SK-N-SH (cell line): ENCODE results near the gene ZNF804A. TPM values are rescaled to one million over a fixed set of nuclear protein-coding genes. Genes with fewer than 3 reads are reported as not detected.

Experiments used
- CTCF ChIA-PET: fragments of 300-600, 350-600 bp; formaldehyde crosslinking; extraction: SDS; loops from one replicate; lab custom pipeline; 2021; lab: Yijun Ruan, JAX
- POLR2A ChIA-PET: fragments of 350-600 bp; sonication (Branson Sonifier 250); formaldehyde crosslinking; extraction: SDS; loops from one replicate; lab custom pipeline; 2020; ENCODE audit warnings: antibody characterized with exemption, inconsistent platforms; lab: Yijun Ruan, JAX
- DNase-seq: peaks from one replicate; pipeline ENCODE4 v3.0.0; 2012
- H2AFZ ChIP-seq: fragments of 200-600 bp; sonication (generic); 2 replicates; pipeline ENCODE4 v1.8.1; 2016; ENCODE audit warnings: antibody characterized with exemption, mild to moderate bottlenecking, low read depth
- H3F3A ChIP-seq: fragments of 200-600 bp; sonication (generic); replicated peaks from 2 replicates; pipeline ENCODE3; 2016; ENCODE audit warnings: antibody characterized with exemption, mild to moderate bottlenecking; ENCODE audit not compliant: insufficient read depth
- H3K27ac ChIP-seq, 2 experiments: fragments of 200-500 bp in 1 of 2; fragments of 200-600 bp in 1 of 2; sonication (Bioruptor generic) in 1 of 2; sonication (generic), shearing (Covaris generic) in 1 of 2; 2 replicates each; pipeline versions ENCODE4 v1.5.1 to v1.6.1; 2014 to 2016; ENCODE audit warnings: low read depth in 2 of 2, inconsistent platforms in 1 of 2, low read length in 1 of 2, mild to moderate bottlenecking in 1 of 2, mixed read lengths in 1 of 2
- H3K27me3 ChIP-seq: fragments of 200-600 bp; sonication (generic), shearing (Covaris generic); 2 replicates; pipeline ENCODE4 v1.6.1; 2016; ENCODE audit warnings: mixed run types; ENCODE audit not compliant: insufficient read depth
- H3K36me3 ChIP-seq, 2 experiments: fragments of 200-500 bp in 1 of 2; fragments of 200-600 bp in 1 of 2; sonication (Bioruptor generic) in 1 of 2; sonication (generic) in 1 of 2; replicated peaks in 1 of 2; 2 replicates each; pipeline versions ENCODE3 to v1.5.1; 2014 to 2016; ENCODE audit warnings: low read length in 1 of 2, mild to moderate bottlenecking in 1 of 2; ENCODE audit not compliant: insufficient read depth in 2 of 2, control insufficient read depth in 1 of 2
- H3K4me1 ChIP-seq, 2 experiments: fragments of 200-500 bp in 1 of 2; fragments of 200-600 bp in 1 of 2; sonication (Bioruptor generic) in 1 of 2; sonication (generic), shearing (Covaris generic) in 1 of 2; 2 replicates each; pipeline versions ENCODE4 v1.5.1 to v1.6.1; 2014 to 2016; ENCODE audit warnings: low read depth in 1 of 2, low read length in 1 of 2, mixed run types in 1 of 2; ENCODE audit not compliant: insufficient read depth in 2 of 2, control insufficient read depth in 1 of 2
- H3K4me2 ChIP-seq: fragments of 200-600 bp; sonication (generic), shearing (Covaris generic); 2 replicates; pipeline ENCODE4 v1.6.1; 2017; ENCODE audit warnings: mixed run types
- H3K4me3 ChIP-seq, 2 experiments: fragments of 200-500 bp in 1 of 2; fragments of 200-600 bp in 1 of 2; sonication (Bioruptor generic) in 1 of 2; sonication (generic), shearing (Covaris generic) in 1 of 2; 2 replicates each; pipeline versions ENCODE4 v1.5.1 to v1.8.1; 2014 to 2016; ENCODE audit warnings: low read depth in 2 of 2, inconsistent platforms in 1 of 2, low read length in 1 of 2, mild to moderate bottlenecking in 1 of 2, mixed read lengths in 1 of 2, moderate library complexity in 1 of 2
- H3K79me2 ChIP-seq: fragments of 200-600 bp; sonication (generic); 2 replicates; pipeline ENCODE4 v1.8.1; 2017; ENCODE audit warnings: mild to moderate bottlenecking; ENCODE audit not compliant: insufficient read depth
- H3K9ac ChIP-seq: fragments of 200-600 bp; sonication (generic); 2 replicates; pipeline ENCODE4 v1.6.1; 2017; ENCODE audit warnings: mixed run types
- H3K9me2 ChIP-seq: fragments of 200-600 bp; sonication (generic); 2 replicates; pipeline ENCODE4 v1.6.1; 2017; ENCODE audit warnings: mixed run types
- H3K9me3 ChIP-seq: fragments of 200-600 bp; sonication (generic); 2 replicates; pipeline ENCODE4 v1.6.1; 2017; ENCODE audit warnings: mixed run types, mild to moderate bottlenecking, moderate library complexity
- H4K20me1 ChIP-seq: fragments of 200-600 bp; sonication (generic); 2 replicates; pipeline ENCODE4 v1.6.1; 2017; ENCODE audit warnings: mild to moderate bottlenecking, mixed run types; ENCODE audit not compliant: insufficient read depth
- CTCF ChIP-seq: fragments of 200-600 bp; sonication (generic); IDR thresholded peaks from 2 replicates; pipeline ENCODE4 v1.6.1; 2017; ENCODE audit warnings: antibody characterized with exemption, mild to moderate bottlenecking, moderate library complexity
- EP300 ChIP-seq, 2 experiments: IDR thresholded peaks; 2 replicates each; pipeline versions ENCODE4 v1.4.0 to v1.6.1; 2012; ENCODE audit warnings: borderline replicate concordance in 1 of 2, low read depth in 1 of 2, low read length in 1 of 2
- GABPA ChIP-seq: IDR thresholded peaks from 2 replicates; pipeline ENCODE4 v1.4.0; 2012; ENCODE audit warnings: low read depth, mild to moderate bottlenecking
- IRF3 ChIP-seq: fragments of 150-350 bp; IDR thresholded peaks from 2 replicates; pipeline ENCODE4 v1.6.1; 2016; ENCODE audit warnings: mild to moderate bottlenecking, low read depth, low read length
- JUND ChIP-seq: IDR thresholded peaks from 2 replicates; pipeline ENCODE4 v1.4.0; 2012
- MEF2A ChIP-seq: IDR thresholded peaks from 2 replicates; pipeline ENCODE4 v1.4.0; 2012; ENCODE audit warnings: low read depth, borderline replicate concordance
- MXI1 ChIP-seq: IDR thresholded peaks from 2 replicates; pipeline ENCODE4 v1.6.1; 2012; ENCODE audit warnings: mild to moderate bottlenecking, low read depth, low read length, improper control_type of control experiment
- POLR2AphosphoS5 ChIP-seq: IDR thresholded peaks from 2 replicates; pipeline ENCODE4 v1.6.1; 2012; ENCODE audit warnings: low read depth, low read length
- RFX5 ChIP-seq: IDR thresholded peaks from 2 replicates; pipeline ENCODE4 v1.6.1; 2012; ENCODE audit warnings: mild to moderate bottlenecking, improper control_type of control experiment, low read length
- RXRA ChIP-seq: IDR thresholded peaks from 2 replicates; pipeline ENCODE4 v1.4.0; 2012; ENCODE audit warnings: low read depth, mild to moderate bottlenecking, borderline replicate concordance
- SIN3A ChIP-seq: IDR thresholded peaks from 2 replicates; pipeline ENCODE4 v1.6.1; 2012; ENCODE audit warnings: low read depth, mild to moderate bottlenecking, low read length, moderate library complexity, borderline replicate concordance
- SMC3 ChIP-seq: IDR thresholded peaks from 2 replicates; pipeline ENCODE4 v1.6.1; 2012; ENCODE audit warnings: low read depth, low read length, improper control_type of control experiment
- TEAD4 ChIP-seq: IDR thresholded peaks from 2 replicates; pipeline ENCODE4 v1.4.0; 2012; ENCODE audit warnings: mild to moderate bottlenecking, borderline replicate concordance; ENCODE audit not compliant: insufficient read depth
- ZBTB33 ChIP-seq: IDR thresholded peaks from 2 replicates; pipeline ENCODE4 v1.4.0; 2012; ENCODE audit warnings: low read depth, borderline replicate concordance
- WGBS: methylation state at CpG from one replicate; pipeline ENCODE4 v1.1.6; 2017; ENCODE audit warnings: low lambda C conversion rate; 5-methylcytosine and 5-hydroxymethylcytosine counted together
- polyA plus RNA-seq, 3 experiments: library from polyadenylated mRNA; depleted of rRNA; stranded (reverse); fragments of >200 nt; gene quantifications; 2 replicates each; pipeline ENCODE4 v1.2.3, GENCODE V29; 2012
- TF ChIP-seq, protein P1 (sequence below): fragments of 150-350 bp; IDR thresholded peaks from 2 replicates; pipeline ENCODE4 v1.6.1; 2017; ENCODE audit warnings: antibody characterized with exemption, low read length, low read depth, borderline replicate concordance
- TF ChIP-seq, protein P2 (sequence below): IDR thresholded peaks from 2 replicates; pipeline ENCODE4 v1.4.0; 2012; ENCODE audit warnings: low read depth
- TF ChIP-seq, protein P3 (sequence below): IDR thresholded peaks from 2 replicates; pipeline ENCODE4 v1.6.1; 2012; ENCODE audit warnings: mild to moderate bottlenecking, low read depth, low read length, moderate library complexity

ZNF804A gene
- polyA plus RNA-seq, 1 of the 3 experiments (the other 2 are of a cell fraction): 0.02 TPM

DNA sequence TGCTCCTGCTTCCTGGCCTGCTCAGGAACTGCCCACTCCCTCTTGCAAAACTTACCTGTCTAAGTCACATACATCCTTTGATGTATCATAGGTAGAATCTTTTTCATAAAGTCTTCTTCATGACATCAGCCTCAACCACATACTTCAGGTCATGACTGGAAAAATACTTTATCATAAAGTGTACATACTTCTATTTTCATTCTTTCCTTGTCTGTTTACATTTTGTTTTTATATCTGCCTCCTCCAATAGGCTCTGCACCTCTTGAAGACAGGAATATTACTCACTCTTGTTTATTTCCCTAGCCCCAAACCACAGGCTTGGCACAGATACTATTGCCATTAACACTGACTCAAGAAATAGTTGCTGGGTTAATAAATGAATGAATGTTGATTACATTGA lies 43.6 kb upstream of the ZNF804A start:
- ChIA-PET CTCF (no interaction called here), POLR2A (no interaction called here)
- DNase-seq: no peak
- Histone ChIP-seq H4K20me1 (no peaks in the 10 kb centered on the region), H3K27me3 (no peaks in the 10 kb centered on the region), H3K4me1 (no peaks in the 10 kb centered on the region; a peak in 1 of 4 replicates), H3K79me2 (no peaks in the 10 kb centered on the region), H3K9ac (no peak overlapping the region), H3K9me3 (no peaks in the 10 kb centered on the region), H2AFZ (no peak overlapping the region), H3F3A (no peaks in the 10 kb centered on the region), H3K27ac (no peak overlapping the region), H3K9me2 (no peaks in the 10 kb centered on the region), H3K4me2 (no peak overlapping the region), H3K4me3 (no peak overlapping the region), H3K36me3 (no peaks in the 10 kb centered on the region)
- TF ChIP-seq GABPA (no peak), TEAD4 (no peak), CTCF (no peak), MXI1 (no peak), MEF2A (no peak), SMC3 (no peak), SIN3A (no peak)

DNA sequence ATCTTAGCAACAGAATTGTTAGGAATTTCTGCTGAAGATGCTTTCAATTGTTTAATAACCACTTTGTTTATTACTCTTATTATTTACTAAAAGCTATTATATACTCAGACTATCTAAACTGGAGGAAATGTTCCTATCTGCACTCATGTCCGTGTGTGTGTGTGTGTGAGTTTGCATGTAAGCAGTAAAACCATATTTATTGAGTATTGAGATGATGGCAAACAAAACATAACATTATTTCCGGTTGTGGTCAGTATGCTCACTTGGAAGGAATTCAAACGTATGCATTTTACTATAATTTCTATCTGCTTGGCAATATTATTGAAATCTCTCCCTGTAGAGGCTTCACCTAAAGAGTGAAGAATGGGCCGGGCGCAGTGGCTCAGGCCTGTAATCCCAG lies 43.0 kb upstream of the ZNF804A start:
- Histone ChIP-seq H3K4me3 (no peak overlapping the region), H3K9ac (no peak overlapping the region), H3K4me2 (no peak overlapping the region), H4K20me1 (no peaks in the 10 kb centered on the region), H2AFZ (no peak overlapping the region), H3K9me2 (no peaks in the 10 kb centered on the region), H3K36me3 (no peaks in the 10 kb centered on the region), H3K4me1 (no peaks in the 10 kb centered on the region; a peak in 1 of 4 replicates), H3K79me2 (no peaks in the 10 kb centered on the region), H3K27ac (no peak overlapping the region), H3K27me3 (no peaks in the 10 kb centered on the region), H3F3A (no peaks in the 10 kb centered on the region), H3K9me3 (no peaks in the 10 kb centered on the region)
- ChIA-PET POLR2A (no interaction called here), CTCF (no interaction called here)
- DNase-seq: no peak
- 69% methylated on average over 5 of the region's 5 CpGs for WGBS
- TF ChIP-seq, protein P1, sequence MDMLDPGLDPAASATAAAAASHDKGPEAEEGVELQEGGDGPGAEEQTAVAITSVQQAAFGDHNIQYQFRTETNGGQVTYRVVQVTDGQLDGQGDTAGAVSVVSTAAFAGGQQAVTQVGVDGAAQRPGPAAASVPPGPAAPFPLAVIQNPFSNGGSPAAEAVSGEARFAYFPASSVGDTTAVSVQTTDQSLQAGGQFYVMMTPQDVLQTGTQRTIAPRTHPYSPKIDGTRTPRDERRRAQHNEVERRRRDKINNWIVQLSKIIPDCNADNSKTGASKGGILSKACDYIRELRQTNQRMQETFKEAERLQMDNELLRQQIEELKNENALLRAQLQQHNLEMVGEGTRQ: no peak
- no peak for TF ChIP-seq SMC3
- TF ChIP-seq GABPA: no peak
- no peak for TF ChIP-seq JUND
- no peak for TF ChIP-seq EP300 (IDR thresholded peaks at IDR 0.05; ENCODE audit: borderline replicate concordance in 1 of 2, low read depth in 1 of 2, low read length in 1 of 2)
- TF ChIP-seq POLR2AphosphoS5: no peak
- no peak for TF ChIP-seq RFX5
- no peak for TF ChIP-seq ZBTB33
- TF ChIP-seq RXRA: no peak
- TF ChIP-seq IRF3: no peak
- TF ChIP-seq, protein P2, sequence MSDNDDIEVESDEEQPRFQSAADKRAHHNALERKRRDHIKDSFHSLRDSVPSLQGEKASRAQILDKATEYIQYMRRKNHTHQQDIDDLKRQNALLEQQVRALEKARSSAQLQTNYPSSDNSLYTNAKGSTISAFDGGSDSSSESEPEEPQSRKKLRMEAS: no peak
- TF ChIP-seq TEAD4: no peak
- TF ChIP-seq, protein P3, sequence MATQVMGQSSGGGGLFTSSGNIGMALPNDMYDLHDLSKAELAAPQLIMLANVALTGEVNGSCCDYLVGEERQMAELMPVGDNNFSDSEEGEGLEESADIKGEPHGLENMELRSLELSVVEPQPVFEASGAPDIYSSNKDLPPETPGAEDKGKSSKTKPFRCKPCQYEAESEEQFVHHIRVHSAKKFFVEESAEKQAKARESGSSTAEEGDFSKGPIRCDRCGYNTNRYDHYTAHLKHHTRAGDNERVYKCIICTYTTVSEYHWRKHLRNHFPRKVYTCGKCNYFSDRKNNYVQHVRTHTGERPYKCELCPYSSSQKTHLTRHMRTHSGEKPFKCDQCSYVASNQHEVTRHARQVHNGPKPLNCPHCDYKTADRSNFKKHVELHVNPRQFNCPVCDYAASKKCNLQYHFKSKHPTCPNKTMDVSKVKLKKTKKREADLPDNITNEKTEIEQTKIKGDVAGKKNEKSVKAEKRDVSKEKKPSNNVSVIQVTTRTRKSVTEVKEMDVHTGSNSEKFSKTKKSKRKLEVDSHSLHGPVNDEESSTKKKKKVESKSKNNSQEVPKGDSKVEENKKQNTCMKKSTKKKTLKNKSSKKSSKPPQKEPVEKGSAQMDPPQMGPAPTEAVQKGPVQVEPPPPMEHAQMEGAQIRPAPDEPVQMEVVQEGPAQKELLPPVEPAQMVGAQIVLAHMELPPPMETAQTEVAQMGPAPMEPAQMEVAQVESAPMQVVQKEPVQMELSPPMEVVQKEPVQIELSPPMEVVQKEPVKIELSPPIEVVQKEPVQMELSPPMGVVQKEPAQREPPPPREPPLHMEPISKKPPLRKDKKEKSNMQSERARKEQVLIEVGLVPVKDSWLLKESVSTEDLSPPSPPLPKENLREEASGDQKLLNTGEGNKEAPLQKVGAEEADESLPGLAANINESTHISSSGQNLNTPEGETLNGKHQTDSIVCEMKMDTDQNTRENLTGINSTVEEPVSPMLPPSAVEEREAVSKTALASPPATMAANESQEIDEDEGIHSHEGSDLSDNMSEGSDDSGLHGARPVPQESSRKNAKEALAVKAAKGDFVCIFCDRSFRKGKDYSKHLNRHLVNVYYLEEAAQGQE: no peak
